Karpas-422 (cell line): ENCODE results near the gene TOR1A. TPM values are rescaled to one million over a fixed set of nuclear protein-coding genes. Genes with fewer than 3 reads are reported as not detected.

Experiments
- DNase-seq: peaks from one replicate; pipeline ENCODE4 v3.0.0-alpha.2; 2015
- H2AFZ ChIP-seq: fragments of 200-600 bp; sonication (generic); 2 replicates; pipeline ENCODE4 v1.6.1; 2014; ENCODE audit warnings: antibody characterized with exemption, low read length, mixed read lengths
- H3K27ac ChIP-seq: fragments of 200-600 bp; sonication (generic); 2 replicates; pipeline ENCODE4 v1.5.1; 2014; ENCODE audit warnings: mild to moderate bottlenecking, low read length, moderate library complexity
- H3K27me3 ChIP-seq: fragments of 200-600 bp; sonication (generic); 2 replicates; pipeline ENCODE4 v1.6.1; 2014; ENCODE audit warnings: low read length, mixed read lengths
- H3K36me3 ChIP-seq: fragments of 200-600 bp; sonication (generic); 2 replicates; pipeline ENCODE4 v1.6.1; 2014; ENCODE audit warnings: low read length, mixed read lengths; ENCODE audit not compliant: insufficient read depth
- H3K4me1 ChIP-seq: fragments of 200-600 bp; sonication (generic); 2 replicates; pipeline ENCODE4 v1.6.1; 2014; ENCODE audit warnings: mild to moderate bottlenecking, low read length, mixed read lengths
- H3K4me2 ChIP-seq: fragments of 200-600 bp; sonication (generic); 2 replicates; pipeline ENCODE4 v1.6.1; 2014; ENCODE audit warnings: low read length, low read depth, mild to moderate bottlenecking; ENCODE audit not compliant: poor library complexity, severe bottlenecking
- H3K4me3 ChIP-seq: fragments of 200-600 bp; sonication (generic); 2 replicates; pipeline ENCODE4 v1.5.1; 2014; ENCODE audit warnings: mild to moderate bottlenecking, antibody characterized with exemption, low read length, mixed read lengths
- H3K79me2 ChIP-seq: fragments of 200-600 bp; sonication (generic); 2 replicates; pipeline ENCODE4 v1.6.1; 2014; ENCODE audit warnings: mild to moderate bottlenecking, low read length, mixed read lengths
- H3K9ac ChIP-seq: fragments of 200-600 bp; sonication (generic); 2 replicates; pipeline ENCODE4 v1.6.0; 2014; ENCODE audit warnings: low read length
- H3K9me2 ChIP-seq: fragments of 200-600 bp; sonication (generic), shearing (Covaris generic); replicated peaks from 2 replicates; pipeline ENCODE4 v1.6.0; 2014; ENCODE audit warnings: mild to moderate bottlenecking, low read length, moderate library complexity; ENCODE audit not compliant: insufficient read depth
- H3K9me3 ChIP-seq: fragments of 300-700, 200-600 bp; sonication (generic); 2 replicates; pipeline ENCODE4 v1.6.1; 2014; ENCODE audit warnings: low read length, mixed read lengths
- H4K20me1 ChIP-seq: fragments of 200-600 bp; sonication (generic); 2 replicates; pipeline ENCODE4 v1.6.1; 2014; ENCODE audit warnings: mild to moderate bottlenecking, antibody characterized with exemption, low read length, low read depth; ENCODE audit not compliant: insufficient read depth
- total RNA-seq: library from RNA; depleted of rRNA; stranded (reverse); fragments of >200 nt; shearing (Covaris generic); gene quantifications from 2 replicates; pipeline ENCODE4 v1.2.3, GENCODE V29; 2014; ENCODE audit warnings: low replicate concordance

TOR1A gene
- total RNA-seq, 1 experiment from 2014 or later: 53.1 TPM

- Histone ChIP-seq H3K27me3 (no peaks in the 10 kb centered on the region), H3K4me1 (no peaks in the 10 kb centered on the region), H2AFZ (no peak overlapping the region), H3K4me3 (no peak overlapping the region), H3K36me3 (no peaks in the 10 kb centered on the region), H3K79me2 (no peaks in the 10 kb centered on the region), H3K9me2 (no peaks in the 10 kb centered on the region), H4K20me1 (no peaks in the 10 kb centered on the region), H3K9me3 (no peaks in the 10 kb centered on the region), H3K9ac (no peak overlapping the region), H3K4me2 (no peak overlapping the region), H3K27ac (no peak overlapping the region)
- DNase-seq: peak; percentile 21
Measured at GRCh38 chr9:129774791-129775447, 49.0 kb downstream of the TOR1A start.

- Histone ChIP-seq H3K4me2 (no peak overlapping the region), H3K4me3 (no peak overlapping the region), H4K20me1 (no peaks in the 10 kb centered on the region), H3K4me1 (no peaks in the 10 kb centered on the region), H3K36me3 (no peaks in the 10 kb centered on the region), H3K9me2 (no peaks in the 10 kb centered on the region), H3K27me3 (no peaks in the 10 kb centered on the region), H3K79me2 (no peaks in the 10 kb centered on the region), H3K27ac (no peak overlapping the region), H3K9ac (no peak overlapping the region), H2AFZ (no peak overlapping the region), H3K9me3 (no peaks in the 10 kb centered on the region)
- DNase-seq: no peak
Measured at GRCh38 chr9:129773262-129774048, 50.5 kb downstream of the TOR1A start.

- Histone ChIP-seq H4K20me1 (no peaks in the 10 kb centered on the region), H3K79me2 (no peaks in the 10 kb centered on the region), H2AFZ (no peak overlapping the region), H3K36me3 (no peaks in the 10 kb centered on the region), H3K9me2 (no peaks in the 10 kb centered on the region), H3K9me3 (no peaks in the 10 kb centered on the region), H3K27me3 (no peaks in the 10 kb centered on the region), H3K4me1 (no peaks in the 10 kb centered on the region), H3K27ac (no peak overlapping the region), H3K9ac (no peak overlapping the region), H3K4me2 (no peak overlapping the region), H3K4me3 (no peak overlapping the region)
- DNase-seq: no peak
Measured at GRCh38 chr9:129770741-129771140, 53.2 kb downstream of the TOR1A start.

- no peak overlapping the region for H3K4me2 ChIP-seq
- H3K4me3 ChIP-seq: no peak overlapping the region
- no peak overlapping the region for H3K9ac ChIP-seq
- no peaks in the 10 kb centered on the region for H3K9me3 ChIP-seq
- no peaks in the 10 kb centered on the region for H3K79me2 ChIP-seq
- no peak overlapping the region for H2AFZ ChIP-seq
- no peaks in the 10 kb centered on the region for H4K20me1 ChIP-seq
- H3K4me1 ChIP-seq: no peaks in the 10 kb centered on the region
- H3K27ac ChIP-seq: no peak overlapping the region
- DNase-seq: no peak
- no peaks in the 10 kb centered on the region for H3K36me3 ChIP-seq
- no peaks in the 10 kb centered on the region for H3K27me3 ChIP-seq
- H3K9me2 ChIP-seq: no peaks in the 10 kb centered on the region
Measured at GRCh38 chr9:129769669-129770068, 54.3 kb downstream of the TOR1A start.

GRCh38 chr9:129768486-129768885, 55.5 kb downstream of the TOR1A start:
- no peaks in the 10 kb centered on the region for H3K9me2 ChIP-seq
- H3K27me3 ChIP-seq: no peaks in the 10 kb centered on the region
- H2AFZ ChIP-seq: no peak overlapping the region
- no peak overlapping the region for H3K27ac ChIP-seq
- H3K9me3 ChIP-seq: no peaks in the 10 kb centered on the region
- H3K4me2 ChIP-seq: no peak overlapping the region
- no peaks in the 10 kb centered on the region for H3K4me1 ChIP-seq
- no peaks in the 10 kb centered on the region for H3K36me3 ChIP-seq
- H3K4me3 ChIP-seq: no peak overlapping the region
- H3K79me2 ChIP-seq: no peaks in the 10 kb centered on the region
- no peaks in the 10 kb centered on the region for H4K20me1 ChIP-seq
- no peak overlapping the region for H3K9ac ChIP-seq
- DNase-seq: no peak

DNA sequence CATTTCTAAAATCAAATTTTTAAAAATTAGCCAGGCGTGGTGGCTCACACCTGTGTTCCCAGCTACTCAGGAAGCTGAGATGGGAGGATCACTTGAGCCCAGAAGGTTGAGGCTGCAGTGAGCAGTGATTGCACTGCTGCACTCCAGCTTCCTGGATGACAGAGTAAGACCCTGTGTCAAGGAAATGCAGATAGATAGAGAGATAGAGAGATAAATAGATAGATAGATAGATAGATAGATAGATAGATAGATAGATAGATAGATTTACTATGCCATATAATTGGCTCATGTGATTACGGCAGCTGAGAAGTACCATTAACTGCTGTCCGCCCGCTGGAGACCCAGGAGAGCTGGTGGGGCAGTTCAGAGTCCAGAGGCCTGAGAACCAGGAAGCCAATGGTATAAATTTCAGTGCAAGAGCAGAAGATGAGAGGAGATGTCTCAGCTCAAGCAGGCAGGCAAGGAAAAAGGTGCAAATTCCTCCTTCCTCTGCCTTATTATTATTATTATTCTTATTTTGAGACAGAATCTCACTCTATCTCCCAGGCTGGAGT, 58.1 kb downstream of the TOR1A start:
- H3K4me3 ChIP-seq: no peak overlapping the region
- DNase-seq: no peak
- no peak overlapping the region for H3K4me2 ChIP-seq
- no peaks in the 10 kb centered on the region for H3K36me3 ChIP-seq
- no peak overlapping the region for H3K27ac ChIP-seq
- H3K79me2 ChIP-seq: no peaks in the 10 kb centered on the region
- H3K4me1 ChIP-seq: no peaks in the 10 kb centered on the region
- no peaks in the 10 kb centered on the region for H3K9me3 ChIP-seq
- no peaks in the 10 kb centered on the region for H3K9me2 ChIP-seq
- no peak overlapping the region for H2AFZ ChIP-seq
- H3K27me3 ChIP-seq: no peaks in the 10 kb centered on the region
- no peaks in the 10 kb centered on the region for H4K20me1 ChIP-seq
- H3K9ac ChIP-seq: no peak overlapping the region

DNA sequence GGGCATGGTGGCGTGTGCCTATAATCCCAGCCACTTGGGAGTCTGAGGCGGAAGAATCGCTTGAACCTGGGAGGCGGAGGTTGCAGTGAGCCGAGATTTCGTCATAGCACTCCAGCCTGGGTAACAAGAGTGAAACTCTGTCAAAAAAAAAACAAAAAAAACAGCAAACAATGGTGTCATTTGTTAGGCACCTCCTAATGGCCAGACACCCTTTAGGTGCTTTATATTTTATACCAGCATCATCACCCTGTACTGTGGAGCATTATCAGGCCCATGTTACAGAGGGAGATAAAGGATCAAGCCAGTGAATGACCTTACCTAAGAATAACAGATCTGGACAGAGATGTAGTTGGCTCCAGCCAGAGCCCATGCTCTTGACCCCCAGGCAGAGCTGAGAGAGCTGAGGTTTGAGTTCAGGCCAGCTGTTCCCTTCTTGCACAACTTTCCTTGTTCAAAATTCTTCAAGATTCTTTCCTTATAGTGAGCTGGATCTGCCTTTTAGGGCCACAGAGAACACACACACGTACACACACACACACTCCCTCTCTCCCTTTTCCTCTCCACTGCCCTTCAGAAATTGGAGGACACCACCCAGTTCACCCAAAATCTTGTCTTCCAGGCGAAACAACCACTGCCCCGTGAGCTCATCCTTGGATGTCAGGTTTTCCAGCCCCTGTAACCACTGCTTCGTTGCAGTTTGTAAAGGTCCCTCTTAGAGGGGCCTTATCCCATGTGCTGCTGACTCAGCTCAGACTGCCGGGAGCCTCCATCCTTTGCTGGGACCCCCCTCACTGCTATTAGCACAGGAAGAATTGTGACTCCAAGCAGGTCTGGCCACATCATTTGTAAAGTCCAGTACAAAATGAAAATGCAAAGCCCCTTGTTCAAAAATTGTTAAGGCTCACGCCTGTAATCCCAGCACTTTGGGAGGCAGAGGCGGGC, 60.7 kb downstream of the TOR1A start:
- no peak for DNase-seq
- H4K20me1 ChIP-seq: no peaks in the 10 kb centered on the region
- H2AFZ ChIP-seq: no peak overlapping the region
- no peaks in the 10 kb centered on the region for H3K36me3 ChIP-seq
- H3K79me2 ChIP-seq: no peaks in the 10 kb centered on the region
- H3K4me2 ChIP-seq: no peak overlapping the region
- H3K27ac ChIP-seq: no peak overlapping the region
- no peak overlapping the region for H3K4me3 ChIP-seq
- H3K4me1 ChIP-seq: no peaks in the 10 kb centered on the region
- no peaks in the 10 kb centered on the region for H3K9me2 ChIP-seq
- H3K9me3 ChIP-seq: no peaks in the 10 kb centered on the region
- no peak overlapping the region for H3K9ac ChIP-seq
- no peaks in the 10 kb centered on the region for H3K27me3 ChIP-seq
